ENCODE measurements around the gene PRDM11. TPM values are rescaled to one million over a fixed set of nuclear protein-coding genes. Genes with fewer than 3 reads are reported as not detected.

PRDM11 gene
- total RNA-seq, 1 donor from 2014 or later: 23.6 TPM

DNA sequence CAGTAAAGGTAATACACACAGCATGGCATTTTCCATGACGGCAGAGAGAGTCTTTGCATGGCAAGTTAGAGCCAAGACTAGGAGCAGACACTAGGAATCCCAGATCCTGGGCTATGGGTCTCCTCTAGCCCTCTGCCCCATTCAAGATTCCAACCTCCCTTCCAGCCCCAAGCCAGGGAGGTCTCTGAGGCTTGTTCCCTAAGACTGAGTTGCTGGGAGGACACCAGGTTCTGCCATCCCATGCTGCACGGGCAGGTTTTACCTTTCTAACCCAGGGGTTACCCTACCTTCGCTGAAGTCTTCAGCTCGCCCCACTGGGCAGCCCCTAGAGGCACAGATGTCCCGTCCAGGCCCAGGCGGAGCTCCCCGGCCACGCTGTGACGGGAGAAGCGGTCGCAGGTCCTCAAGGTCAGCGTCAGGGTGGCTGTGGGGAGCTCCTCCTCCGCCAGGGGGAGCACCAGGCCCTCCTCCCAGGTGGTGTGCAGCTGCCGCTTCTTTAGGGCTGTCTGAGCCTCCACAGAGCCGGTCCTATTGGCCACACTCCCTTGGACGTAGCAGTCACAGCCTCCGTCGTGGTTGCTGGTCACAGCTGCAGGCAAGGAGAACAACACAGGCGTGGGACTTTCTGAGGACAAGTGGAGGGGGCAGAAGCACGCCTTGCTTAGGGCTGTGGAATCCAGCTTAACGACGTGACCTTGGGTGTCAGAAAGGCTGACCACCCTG, 105.9 kb downstream of the PRDM11 start:
- ChIA-PET POLR2A (no interaction called here), CTCF (interaction anchor here (0.8 kb wide), 1 partner anchor 141 kb away, joined by 3 read pairs; no protein-coding TSS in a partner anchor)
- DNase-seq (peak; percentile 22), ATAC-seq (ENCODE audit: low read depth) (peak; percentile 37)
- intact Hi-C loops (cut with micrococcal nuclease): loop anchor here (2.0 kb wide), 1 partner anchor 141 kb away; no protein-coding TSS in a partner anchor
- Mint-ChIP-seq H3K9me3 (no peaks in the 10 kb centered on the region), H3K36me3 (ENCODE audit: low read depth) (no peaks in the 10 kb centered on the region), H3K4me1 (no peaks in the 10 kb centered on the region), H3K4me3 (no peak overlapping the region), H3K27ac (no peak overlapping the region), H3K27me3 (peaks cover 26% of the 10 kb centered on the region)
- TF ChIP-seq CTCF (IDR thresholded peaks at IDR 0.05): no peak

- TF ChIP-seq CTCF (IDR thresholded peaks at IDR 0.05): no peak
- H3K27me3 Mint-ChIP-seq: peaks cover 24% of the 10 kb centered on the region
- ChIA-PET POLR2A (no interaction called here), CTCF (interaction anchor here (0.8 kb wide), 1 partner anchor 142 kb away, joined by 3 read pairs; no protein-coding TSS in a partner anchor)
- intact Hi-C loops (cut with micrococcal nuclease): loop anchor here (2.0 kb wide), 1 partner anchor 142 kb away; no protein-coding TSS in a partner anchor
- no peaks in the 10 kb centered on the region for H3K36me3 Mint-ChIP-seq (ENCODE audit: low read depth)
- H3K4me1 Mint-ChIP-seq: no peaks in the 10 kb centered on the region
- no peak for DNase-seq
- no peak overlapping the region for H3K4me3 Mint-ChIP-seq
- no peak for ATAC-seq (ENCODE audit: low read depth)
- H3K27ac Mint-ChIP-seq: no peak overlapping the region
- H3K9me3 Mint-ChIP-seq: no peaks in the 10 kb centered on the region
These were observed 106.4 kb downstream of the PRDM11 start for GRCh38 chr11:45252877-45253276.

- no peak for DNase-seq
- intact Hi-C loops (cut with micrococcal nuclease): loop anchor here (2.0 kb wide), 1 partner anchor 143 kb away; no protein-coding TSS in a partner anchor
- ChIA-PET POLR2A (no interaction called here), CTCF (no interaction called here)
- TF ChIP-seq CTCF (IDR thresholded peaks at IDR 0.05): no peak
- H3K27ac Mint-ChIP-seq: no peak overlapping the region
- no peaks in the 10 kb centered on the region for H3K4me1 Mint-ChIP-seq
- no peaks in the 10 kb centered on the region for H3K9me3 Mint-ChIP-seq
- peaks cover 22% of the 10 kb centered on the region for H3K27me3 Mint-ChIP-seq
- H3K36me3 Mint-ChIP-seq (ENCODE audit: low read depth): no peaks in the 10 kb centered on the region
- no peak for ATAC-seq (ENCODE audit: low read depth)
- H3K4me3 Mint-ChIP-seq: no peak overlapping the region
These were observed 107.2 kb downstream of the PRDM11 start for GRCh38 chr11:45253640-45254039.

- Mint-ChIP-seq H3K27ac (no peak overlapping the region), H3K36me3 (ENCODE audit: low read depth) (no peaks in the 10 kb centered on the region), H3K4me1 (no peaks in the 10 kb centered on the region), H3K27me3 (peaks cover 22% of the 10 kb centered on the region), H3K9me3 (no peaks in the 10 kb centered on the region), H3K4me3 (no peak overlapping the region)
- CTCF ChIA-PET: no interaction called here
- intact Hi-C loops (cut with micrococcal nuclease): no loop called here
- DNase-seq: no peak
- no peak for TF ChIP-seq CTCF (IDR thresholded peaks at IDR 0.05)
- ATAC-seq (ENCODE audit: low read depth): no peak
- POLR2A ChIA-PET: no interaction called here
These were observed 107.6 kb downstream of the PRDM11 start for GRCh38 chr11:45254070-45254469.

DNA sequence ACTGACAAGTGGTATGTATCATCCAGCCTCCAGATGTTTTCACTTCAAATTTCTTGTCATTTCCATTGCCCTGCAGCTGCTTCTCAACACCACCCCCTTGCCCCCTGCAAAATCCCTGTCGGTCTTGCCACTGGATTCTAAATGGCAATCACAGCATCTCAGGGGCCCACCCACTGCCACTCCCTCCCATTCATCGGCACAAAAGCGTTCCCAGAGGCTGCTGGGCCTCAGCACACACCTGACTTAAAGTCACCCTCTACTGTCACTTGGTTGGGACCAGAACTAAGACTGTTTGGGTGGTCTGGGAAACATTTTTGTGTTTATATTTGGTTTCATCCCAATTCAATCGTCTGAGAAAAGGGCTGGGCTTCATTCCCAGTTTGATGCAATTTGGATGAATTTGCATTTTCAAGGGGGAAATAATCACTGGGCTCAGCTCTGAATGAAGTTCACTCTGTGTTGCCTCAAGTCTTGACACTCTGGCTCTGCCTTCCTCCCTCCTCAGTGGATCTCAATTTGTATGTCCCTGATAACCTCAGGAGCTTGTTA, 112.6 kb downstream of the PRDM11 start:
- no peaks in the 10 kb centered on the region for H3K9me3 Mint-ChIP-seq
- no peaks in the 10 kb centered on the region for H3K36me3 Mint-ChIP-seq (ENCODE audit: low read depth)
- peaks cover 29% of the 10 kb centered on the region for H3K27me3 Mint-ChIP-seq
- no peak overlapping the region for H3K27ac Mint-ChIP-seq
- TF ChIP-seq CTCF (IDR thresholded peaks at IDR 0.05): no peak
- CTCF ChIA-PET: interaction anchor here (1.3 kb wide), 1 partner anchor 9 kb away, joined by 4 read pairs; no protein-coding TSS in a partner anchor
- no peak overlapping the region for H3K4me3 Mint-ChIP-seq
- POLR2A ChIA-PET: no interaction called here
- DNase-seq (no peak), ATAC-seq (ENCODE audit: low read depth) (no peak)
- H3K4me1 Mint-ChIP-seq: no peaks in the 10 kb centered on the region
- intact Hi-C loops (cut with micrococcal nuclease): no loop called here

All from activated B cell treated with CpG ODN at 0.5 μM for 24 hours (primary cell).